Measurements from ENCODE around the gene IFT80. TPM values are rescaled to one million over a fixed set of nuclear protein-coding genes. Genes with fewer than 3 reads are reported as not detected.

The IFT80 gene
- polyA plus RNA-seq, 1 donor (not counting 4 experiments of a cell fraction or from before 2014, with no cell fraction given) = 23.6 TPM

DNA sequence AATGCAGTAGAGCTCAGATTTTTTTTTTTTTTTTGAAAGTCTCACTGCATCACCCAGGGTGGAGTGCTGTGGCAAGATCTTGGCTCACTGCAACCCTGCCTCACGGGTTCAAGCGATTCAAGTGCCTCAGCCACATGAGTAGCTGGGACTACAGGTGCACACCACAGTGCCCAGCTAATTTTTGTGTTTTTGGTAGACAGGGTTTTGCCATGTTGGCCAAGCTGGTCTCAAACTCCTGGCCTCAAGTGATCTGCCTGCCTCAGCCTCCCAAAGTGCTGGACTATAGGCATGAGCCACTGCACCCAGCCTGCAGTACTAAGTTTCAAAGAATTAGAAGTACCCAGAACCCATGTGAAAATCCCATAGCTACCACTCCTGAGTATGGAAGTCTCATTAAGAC, 36.1 kb upstream of the IFT80 start:
- H2AFZ ChIP-seq (ENCODE audit: control insufficient read depth, low read length) = no peak overlapping the region
- no peak for FAIRE-seq

DNA sequence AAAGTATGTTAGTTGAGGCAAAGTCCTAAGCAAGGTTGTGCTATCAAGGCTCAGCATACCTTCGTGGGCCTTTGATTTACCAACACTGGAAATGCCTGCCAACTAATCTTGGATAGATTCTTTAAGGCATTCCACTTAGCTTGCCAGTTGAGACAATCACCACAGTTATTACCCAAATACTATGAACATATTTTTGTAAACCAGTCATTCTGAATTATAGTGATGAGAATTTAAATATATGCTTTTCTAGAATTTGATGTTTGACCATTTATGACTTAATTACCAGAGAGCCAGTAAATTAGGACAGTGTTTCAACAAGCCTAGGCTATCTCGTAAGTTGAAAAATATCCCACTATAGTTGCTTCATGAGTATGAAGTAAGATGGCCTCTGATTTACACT, 35.0 kb upstream of the IFT80 start:
- TF ChIP-seq EZH2 (IDR thresholded peaks at IDR 0.05; ENCODE audit: low read length) = no peak
- TF ChIP-seq, protein P1, sequence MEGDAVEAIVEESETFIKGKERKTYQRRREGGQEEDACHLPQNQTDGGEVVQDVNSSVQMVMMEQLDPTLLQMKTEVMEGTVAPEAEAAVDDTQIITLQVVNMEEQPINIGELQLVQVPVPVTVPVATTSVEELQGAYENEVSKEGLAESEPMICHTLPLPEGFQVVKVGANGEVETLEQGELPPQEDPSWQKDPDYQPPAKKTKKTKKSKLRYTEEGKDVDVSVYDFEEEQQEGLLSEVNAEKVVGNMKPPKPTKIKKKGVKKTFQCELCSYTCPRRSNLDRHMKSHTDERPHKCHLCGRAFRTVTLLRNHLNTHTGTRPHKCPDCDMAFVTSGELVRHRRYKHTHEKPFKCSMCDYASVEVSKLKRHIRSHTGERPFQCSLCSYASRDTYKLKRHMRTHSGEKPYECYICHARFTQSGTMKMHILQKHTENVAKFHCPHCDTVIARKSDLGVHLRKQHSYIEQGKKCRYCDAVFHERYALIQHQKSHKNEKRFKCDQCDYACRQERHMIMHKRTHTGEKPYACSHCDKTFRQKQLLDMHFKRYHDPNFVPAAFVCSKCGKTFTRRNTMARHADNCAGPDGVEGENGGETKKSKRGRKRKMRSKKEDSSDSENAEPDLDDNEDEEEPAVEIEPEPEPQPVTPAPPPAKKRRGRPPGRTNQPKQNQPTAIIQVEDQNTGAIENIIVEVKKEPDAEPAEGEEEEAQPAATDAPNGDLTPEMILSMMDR (optimal IDR thresholded peaks at IDR 0.05 in 1 of 3, IDR thresholded peaks at IDR 0.05 in 1 of 3, conservative IDR thresholded peaks at IDR 0.05 in 1 of 3; ENCODE audit: extremely low read depth in 1 of 3, insufficient read depth in 2 of 3, low read length in 3 of 3) = no peak
- dilution Hi-C loops (cut with MboI; ENCODE audit: extremely low pct_ligation_motif_present, low sequenced_read_pairs) = no loop called here
- no peaks in the 10 kb centered on the region for H3K9me1 ChIP-seq (ENCODE audit: control insufficient read depth, extremely low read depth, insufficient read depth, low read length)
- no peak overlapping the region for H3K4me3 ChIP-seq (ENCODE audit: control insufficient read depth in 2 of 3, extremely low read depth in 1 of 3, insufficient read depth in 2 of 3, low read depth in 1 of 3, low read length in 3 of 3)
- H3K27me3 ChIP-seq (ENCODE audit: control insufficient read depth, extremely low read depth, insufficient read depth, low read length) = no peaks in the 10 kb centered on the region
- H3K9ac ChIP-seq (ENCODE audit: control insufficient read depth, extremely low read depth, insufficient read depth, low read length) = no peak overlapping the region
- H3K27ac ChIP-seq (ENCODE audit: control insufficient read depth, insufficient read depth, low read length) = no peak overlapping the region
- no peak overlapping the region for H2AFZ ChIP-seq (ENCODE audit: control insufficient read depth, low read length)
- no peak overlapping the region for H3K4me2 ChIP-seq (ENCODE audit: control insufficient read depth, extremely low read depth, insufficient read depth, low read depth, low read length)
- H3K36me3 ChIP-seq (ENCODE audit: control insufficient read depth in 2 of 2, extremely low read depth in 1 of 2, insufficient read depth in 2 of 2, low read length in 2 of 2) = peaks cover 7 to 17% of the 10 kb centered on the region in 2 experiments
- H3K4me1 ChIP-seq (ENCODE audit: control insufficient read depth, extremely low read depth, insufficient read depth, low read length) = no peaks in the 10 kb centered on the region
- FAIRE-seq (no peak), DNase-seq (ENCODE audit: low read depth, low spot score) (no peak)
- H3K79me2 ChIP-seq (ENCODE audit: control insufficient read depth, insufficient read depth, low read length) = peaks cover 33% of the 10 kb centered on the region
- no peaks in the 10 kb centered on the region for H3K9me3 ChIP-seq (ENCODE audit: control insufficient read depth, low read depth, low read length)
- no peaks in the 10 kb centered on the region for H4K20me1 ChIP-seq (ENCODE audit: control insufficient read depth, extremely low read depth, insufficient read depth, low read length)

More for the DNA sequence above, 36.1 kb upstream of the IFT80 start:
- H3K4me3 ChIP-seq (ENCODE audit: control insufficient read depth in 2 of 3, extremely low read depth in 1 of 3, insufficient read depth in 2 of 3, low read depth in 1 of 3, low read length in 3 of 3) = no peak overlapping the region
- H3K4me1 ChIP-seq (ENCODE audit: control insufficient read depth, extremely low read depth, insufficient read depth, low read length) = no peaks in the 10 kb centered on the region
- no peak overlapping the region for H3K27ac ChIP-seq (ENCODE audit: control insufficient read depth, insufficient read depth, low read length)
- H4K20me1 ChIP-seq (ENCODE audit: control insufficient read depth, extremely low read depth, insufficient read depth, low read length) = no peaks in the 10 kb centered on the region
- no peaks in the 10 kb centered on the region for H3K27me3 ChIP-seq (ENCODE audit: control insufficient read depth, extremely low read depth, insufficient read depth, low read length)
- H3K9ac ChIP-seq (ENCODE audit: control insufficient read depth, extremely low read depth, insufficient read depth, low read length) = no peak overlapping the region
- H3K36me3 ChIP-seq (ENCODE audit: control insufficient read depth in 2 of 2, extremely low read depth in 1 of 2, insufficient read depth in 2 of 2, low read length in 2 of 2) = peaks cover 5 to 17% of the 10 kb centered on the region in 2 experiments
- H3K9me3 ChIP-seq (ENCODE audit: control insufficient read depth, low read depth, low read length) = no peaks in the 10 kb centered on the region
- dilution Hi-C loops (cut with MboI; ENCODE audit: extremely low pct_ligation_motif_present, low sequenced_read_pairs) = no loop called here
- no peak overlapping the region for H3K4me2 ChIP-seq (ENCODE audit: control insufficient read depth, extremely low read depth, insufficient read depth, low read depth, low read length)
- no peak for DNase-seq (ENCODE audit: low read depth, low spot score)
- TF ChIP-seq EZH2 (IDR thresholded peaks at IDR 0.05; ENCODE audit: low read length) = no peak
- TF ChIP-seq, protein P1 (optimal IDR thresholded peaks at IDR 0.05 in 1 of 3, IDR thresholded peaks at IDR 0.05 in 1 of 3, conservative IDR thresholded peaks at IDR 0.05 in 1 of 3; ENCODE audit: extremely low read depth in 1 of 3, insufficient read depth in 2 of 3, low read length in 3 of 3) = no peak
- H3K79me2 ChIP-seq (ENCODE audit: control insufficient read depth, insufficient read depth, low read length) = peaks cover 36% of the 10 kb centered on the region
- no peaks in the 10 kb centered on the region for H3K9me1 ChIP-seq (ENCODE audit: control insufficient read depth, extremely low read depth, insufficient read depth, low read length)

Measured in keratinocyte (primary cell).